Ascending aorta (tissue), 2 donors: Measurements from ENCODE around the gene PLEKHO1. TPM values are rescaled to one million over a fixed set of nuclear protein-coding genes. Genes with fewer than 3 reads are reported as not detected.

Experiments
- DNase-seq, 2 donors: peaks; one replicate each; pipeline ENCODE4 v3.0.0-alpha.2; 2019; ENCODE audit warnings: low spot score in 2 of 2
- H3K27ac ChIP-seq, 2 donors: fragments of 200-600 bp; sonication (generic); one replicate each; pipeline ENCODE4 v1.5.1; 2016 to 2017; ENCODE audit warnings: mild to moderate bottlenecking in 1 of 2
- H3K27me3 ChIP-seq: fragments of 200-600 bp; sonication (generic); one replicate; pipeline ENCODE4 v1.5.1; 2017
- H3K36me3 ChIP-seq, 2 donors: fragments of 200-600 bp; sonication (generic); one replicate each; pipeline ENCODE4 v1.5.1; 2016
- H3K4me1 ChIP-seq, 2 donors: fragments of 200-600 bp; sonication (generic); one replicate each; pipeline ENCODE4 v1.5.1; 2016 to 2017; ENCODE audit warnings: mild to moderate bottlenecking in 1 of 2
- H3K4me3 ChIP-seq, 2 donors: fragments of 200-600 bp; sonication (generic); one replicate each; pipeline ENCODE4 v1.5.1; 2016 to 2017; ENCODE audit warnings: mild to moderate bottlenecking in 1 of 2
- H3K9me3 ChIP-seq, 2 donors: fragments of 200-600 bp; sonication (generic); one replicate each; pipeline ENCODE4 v1.5.1; 2016
- intact Hi-C: fragments of 100-400 bp; cut with DNase I; formaldehyde crosslinking; loops from one replicate; pipeline ENCODE4 v1.15.1; 2023
- total RNA-seq: library from RNA; depleted of rRNA; stranded (reverse); fragments of >200 nt; gene quantifications from one replicate; pipeline ENCODE4 v1.1.0, GENCODE V29; 2016
- TF ChIP-seq, protein P1 (sequence below), 3 experiments: fragments of 200-600 bp in 2 of 3; fragments of 450-650 bp in 1 of 3; sonication (generic) in 2 of 3; IDR thresholded peaks; one replicate each; pipeline ENCODE4 v1.5.1; 2016 to 2019; ENCODE audit warnings: antibody characterized with exemption in 3 of 3, mild to moderate bottlenecking in 1 of 3, moderate library complexity in 1 of 3

PLEKHO1 gene, protein sequence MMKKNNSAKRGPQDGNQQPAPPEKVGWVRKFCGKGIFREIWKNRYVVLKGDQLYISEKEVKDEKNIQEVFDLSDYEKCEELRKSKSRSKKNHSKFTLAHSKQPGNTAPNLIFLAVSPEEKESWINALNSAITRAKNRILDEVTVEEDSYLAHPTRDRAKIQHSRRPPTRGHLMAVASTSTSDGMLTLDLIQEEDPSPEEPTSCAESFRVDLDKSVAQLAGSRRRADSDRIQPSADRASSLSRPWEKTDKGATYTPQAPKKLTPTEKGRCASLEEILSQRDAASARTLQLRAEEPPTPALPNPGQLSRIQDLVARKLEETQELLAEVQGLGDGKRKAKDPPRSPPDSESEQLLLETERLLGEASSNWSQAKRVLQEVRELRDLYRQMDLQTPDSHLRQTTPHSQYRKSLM
- total RNA-seq: 88.9 TPM

DNA sequence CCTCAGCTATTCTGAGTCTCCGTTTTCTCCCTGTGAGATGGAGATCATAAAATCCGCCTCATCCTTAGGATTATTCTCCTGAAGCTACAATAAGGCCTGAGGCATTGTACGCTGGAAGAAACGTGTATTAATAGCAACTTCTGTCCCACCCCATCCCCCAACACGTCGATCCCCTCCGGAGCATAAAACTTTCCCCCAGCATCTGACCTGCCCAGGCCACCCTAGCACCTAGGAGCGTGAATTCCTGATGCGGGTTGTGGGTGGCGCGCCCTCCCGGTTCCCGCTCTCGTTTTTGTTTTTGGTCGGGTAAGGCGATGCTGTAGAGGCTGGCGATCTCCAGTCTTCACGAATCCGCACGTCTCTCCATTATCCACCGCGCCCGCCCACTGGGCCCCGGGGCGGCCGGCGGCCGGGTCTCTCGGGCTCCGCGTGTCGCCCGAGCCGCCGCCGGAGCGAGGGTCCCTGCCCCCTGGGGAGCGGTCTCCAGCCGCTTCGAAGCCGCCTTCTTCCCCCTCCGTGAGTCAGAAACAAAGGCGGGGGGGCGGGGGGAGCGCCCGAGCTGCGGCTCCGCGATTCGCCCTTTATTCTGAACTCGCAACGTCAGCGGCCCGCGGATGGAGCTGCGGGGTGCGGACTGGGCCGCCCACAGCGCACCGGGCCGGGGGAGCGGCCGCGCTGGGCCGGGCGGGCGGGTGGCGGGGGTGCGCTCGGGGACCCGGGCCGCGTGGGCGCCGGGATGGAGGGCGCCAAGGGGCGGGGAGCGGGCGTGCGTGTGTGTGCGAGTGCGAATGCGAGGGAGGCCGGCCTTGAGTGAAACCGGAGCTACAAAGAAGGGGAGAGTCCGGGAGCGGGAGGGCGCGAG lies at the start of gene PLEKHO1:
Gene PLEKHO1 (plus strand): TSS at position 646 of the 862 bp plus-strand sequence. CDS start 342 bp downstream, outside the sequence.
- H3K27me3 ChIP-seq: no peaks in the 10 kb centered on the region
- peaks cover 8 to 21% of the 10 kb centered on the region in 2 donors for H3K4me1 ChIP-seq
- intact Hi-C loops: loop anchor here (1.0 to 5.0 kb wide), 3 partner anchors 14 to 57 kb away; no protein-coding TSS in a partner anchor
- peak within 1 kb of the TSS; percentile 96 to 97 for H3K27ac ChIP-seq
- TF ChIP-seq, protein P1, sequence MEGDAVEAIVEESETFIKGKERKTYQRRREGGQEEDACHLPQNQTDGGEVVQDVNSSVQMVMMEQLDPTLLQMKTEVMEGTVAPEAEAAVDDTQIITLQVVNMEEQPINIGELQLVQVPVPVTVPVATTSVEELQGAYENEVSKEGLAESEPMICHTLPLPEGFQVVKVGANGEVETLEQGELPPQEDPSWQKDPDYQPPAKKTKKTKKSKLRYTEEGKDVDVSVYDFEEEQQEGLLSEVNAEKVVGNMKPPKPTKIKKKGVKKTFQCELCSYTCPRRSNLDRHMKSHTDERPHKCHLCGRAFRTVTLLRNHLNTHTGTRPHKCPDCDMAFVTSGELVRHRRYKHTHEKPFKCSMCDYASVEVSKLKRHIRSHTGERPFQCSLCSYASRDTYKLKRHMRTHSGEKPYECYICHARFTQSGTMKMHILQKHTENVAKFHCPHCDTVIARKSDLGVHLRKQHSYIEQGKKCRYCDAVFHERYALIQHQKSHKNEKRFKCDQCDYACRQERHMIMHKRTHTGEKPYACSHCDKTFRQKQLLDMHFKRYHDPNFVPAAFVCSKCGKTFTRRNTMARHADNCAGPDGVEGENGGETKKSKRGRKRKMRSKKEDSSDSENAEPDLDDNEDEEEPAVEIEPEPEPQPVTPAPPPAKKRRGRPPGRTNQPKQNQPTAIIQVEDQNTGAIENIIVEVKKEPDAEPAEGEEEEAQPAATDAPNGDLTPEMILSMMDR (IDR thresholded peaks at IDR 0.05): no peak
- H3K36me3 ChIP-seq: peaks cover 14 to 18% of the 10 kb centered on the region in 2 donors
- peak within 1 kb of the TSS; percentile 94 to 95 for H3K4me3 ChIP-seq
- no peaks in the 10 kb centered on the region for H3K9me3 ChIP-seq
- peak; percentile 80 to 96 for DNase-seq

DNA sequence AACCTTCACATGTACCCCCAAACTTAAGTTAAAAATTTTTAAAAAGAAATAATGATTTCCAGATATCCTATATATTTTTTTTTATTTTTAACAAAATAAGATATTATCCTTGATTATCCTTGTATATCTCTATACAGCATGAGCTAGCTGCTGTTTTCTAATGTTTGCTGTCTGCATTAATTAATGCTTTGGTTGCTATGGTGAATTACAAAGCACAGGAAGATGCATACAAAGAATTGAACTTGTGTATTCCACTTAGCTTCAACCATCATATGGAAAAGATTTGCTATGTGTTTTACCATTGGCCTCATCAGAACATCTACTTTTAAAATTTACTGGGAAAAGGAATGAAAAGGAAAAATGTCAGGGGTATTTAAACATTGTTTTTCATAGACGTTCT lies 46.7 kb upstream of the PLEKHO1 start:
- H3K27me3 ChIP-seq: no peaks in the 10 kb centered on the region
- intact Hi-C loops: no loop called here
- no peak overlapping the region for H3K27ac ChIP-seq
- DNase-seq: no peak
- no peaks in the 10 kb centered on the region for H3K4me1 ChIP-seq
- no peak overlapping the region for H3K4me3 ChIP-seq
- TF ChIP-seq, protein P1 (IDR thresholded peaks at IDR 0.05): no peak
- peaks cover 17 to 21% of the 10 kb centered on the region in 2 donors for H3K36me3 ChIP-seq
- H3K9me3 ChIP-seq: peaks cover 0 to 4% of the 10 kb centered on the region in 2 donors

DNA sequence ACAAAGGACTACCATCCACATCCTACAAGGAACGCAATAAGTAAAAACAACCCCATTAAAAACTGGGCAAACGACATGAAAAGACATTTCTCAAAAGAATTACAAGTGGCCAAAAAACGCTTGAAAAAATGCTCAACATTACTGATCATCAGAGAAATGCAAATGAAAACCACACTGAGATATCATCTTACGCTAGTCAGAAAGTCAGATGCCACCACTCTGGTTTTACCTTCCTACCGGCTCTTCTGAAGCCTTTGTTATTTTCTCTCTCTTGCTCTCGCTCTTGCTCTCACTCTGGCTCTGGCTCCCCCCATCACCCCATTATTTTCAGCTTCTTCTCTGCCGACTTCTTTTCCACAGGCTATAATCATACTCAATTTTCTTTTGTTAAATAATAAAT lies 43.4 kb upstream of the PLEKHO1 start:
- intact Hi-C loops: no loop called here
- Histone ChIP-seq H3K27ac (no peak overlapping the region), H3K9me3 (peaks cover 0 to 4% of the 10 kb centered on the region in 2 donors), H3K36me3 (peaks cover 0 to 4% of the 10 kb centered on the region in 2 donors), H3K4me1 (no peaks in the 10 kb centered on the region), H3K27me3 (no peaks in the 10 kb centered on the region), H3K4me3 (no peak overlapping the region)
- TF ChIP-seq, protein P1 (IDR thresholded peaks at IDR 0.05): no peak
- no peak for DNase-seq

DNA sequence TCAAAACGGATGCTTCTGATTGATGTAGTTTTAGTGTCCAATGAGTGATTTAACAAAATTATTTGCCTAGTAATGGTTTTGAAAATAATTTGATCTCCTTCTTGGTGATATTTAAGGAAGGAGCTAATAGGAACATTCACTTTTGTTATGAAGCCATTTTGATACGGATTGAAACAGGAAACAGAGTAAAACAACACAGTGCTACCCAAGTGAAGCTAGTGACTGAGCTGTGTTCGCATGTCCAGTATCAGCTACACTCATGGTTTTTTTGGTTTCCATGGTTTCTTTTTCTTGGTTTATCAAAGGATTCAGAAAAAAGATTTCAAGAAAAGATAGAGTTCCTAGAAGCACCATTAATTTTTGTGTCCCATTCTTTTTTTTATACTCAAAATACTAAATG lies 40.1 kb upstream of the PLEKHO1 start:
- TF ChIP-seq, protein P1 (IDR thresholded peaks at IDR 0.05): no peak
- DNase-seq: no peak
- H3K9me3 ChIP-seq: peaks cover 0 to 4% of the 10 kb centered on the region in 2 donors
- peaks cover 6 to 12% of the 10 kb centered on the region in 2 donors for H3K36me3 ChIP-seq
- no peaks in the 10 kb centered on the region for H3K27me3 ChIP-seq
- H3K4me1 ChIP-seq: no peaks in the 10 kb centered on the region
- no peak overlapping the region for H3K4me3 ChIP-seq
- peak overlapping the region; percentile 20 to 29 for H3K27ac ChIP-seq
- intact Hi-C loops: no loop called here

DNA sequence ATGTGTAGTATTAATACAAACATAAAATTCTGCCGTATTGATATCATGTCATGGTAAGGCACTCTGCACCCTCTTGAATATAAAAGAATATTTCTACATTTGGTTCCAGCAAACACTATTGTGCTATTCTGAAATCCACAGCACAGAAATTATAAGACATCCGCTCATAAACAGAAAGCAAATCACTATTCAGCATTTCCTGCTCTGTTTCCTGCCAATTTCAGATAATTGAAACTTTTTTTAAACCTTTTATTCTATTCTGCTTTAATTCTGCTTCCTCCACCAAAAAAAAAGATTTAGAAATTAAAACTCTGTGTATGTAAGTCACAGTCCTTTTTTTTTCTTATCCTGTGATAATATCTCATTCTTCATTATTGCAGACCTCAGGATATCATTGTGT lies 39.6 kb upstream of the PLEKHO1 start:
- no peaks in the 10 kb centered on the region for H3K27me3 ChIP-seq
- no peaks in the 10 kb centered on the region for H3K4me1 ChIP-seq
- intact Hi-C loops: no loop called here
- TF ChIP-seq, protein P1 (IDR thresholded peaks at IDR 0.05): no peak
- H3K36me3 ChIP-seq: peaks cover 9% of the 10 kb centered on the region in 2 donors
- no peak overlapping the region for H3K4me3 ChIP-seq
- peak overlapping the region; percentile 29 to 64 for H3K27ac ChIP-seq
- H3K9me3 ChIP-seq: peaks cover 0 to 4% of the 10 kb centered on the region in 2 donors
- no peak for DNase-seq
